ENCODE results near the gene MTHFR. TPM values are rescaled to one million over a fixed set of nuclear protein-coding genes. Genes with fewer than 3 reads are reported as not detected.

The MTHFR gene
- total and polyA plus RNA-seq, 12 donors: 17.7 to 75.8 (median 39.1) TPM

GRCh38 chr1:11749203-11749689 lies 56.5 kb downstream of the MTHFR start:
- intact Hi-C loops (cut with DNase I): loop anchor here in 1 of 10 donors (10.0 kb wide), 1 partner anchor 66 kb away; no protein-coding TSS in a partner anchor
- Histone ChIP-seq H3K27ac (peak overlapping the region in 1 of 10 donors; percentile 31), H3K27me3 (no peaks in the 10 kb centered on the region), H3K9me3 (no peaks in the 10 kb centered on the region), H3K4me1 (peaks cover 0 to 18% (median 12%) of the 10 kb centered on the region in 9 donors), H3K4me3 (no peak overlapping the region), H3K36me3 (peaks cover 0 to 71% (median 8%) of the 10 kb centered on the region in 9 donors)
- WGBS, 2 donors: 84 to 86% methylated on average over 9 of the region's 9 CpGs
- TF ChIP-seq, protein P1, sequence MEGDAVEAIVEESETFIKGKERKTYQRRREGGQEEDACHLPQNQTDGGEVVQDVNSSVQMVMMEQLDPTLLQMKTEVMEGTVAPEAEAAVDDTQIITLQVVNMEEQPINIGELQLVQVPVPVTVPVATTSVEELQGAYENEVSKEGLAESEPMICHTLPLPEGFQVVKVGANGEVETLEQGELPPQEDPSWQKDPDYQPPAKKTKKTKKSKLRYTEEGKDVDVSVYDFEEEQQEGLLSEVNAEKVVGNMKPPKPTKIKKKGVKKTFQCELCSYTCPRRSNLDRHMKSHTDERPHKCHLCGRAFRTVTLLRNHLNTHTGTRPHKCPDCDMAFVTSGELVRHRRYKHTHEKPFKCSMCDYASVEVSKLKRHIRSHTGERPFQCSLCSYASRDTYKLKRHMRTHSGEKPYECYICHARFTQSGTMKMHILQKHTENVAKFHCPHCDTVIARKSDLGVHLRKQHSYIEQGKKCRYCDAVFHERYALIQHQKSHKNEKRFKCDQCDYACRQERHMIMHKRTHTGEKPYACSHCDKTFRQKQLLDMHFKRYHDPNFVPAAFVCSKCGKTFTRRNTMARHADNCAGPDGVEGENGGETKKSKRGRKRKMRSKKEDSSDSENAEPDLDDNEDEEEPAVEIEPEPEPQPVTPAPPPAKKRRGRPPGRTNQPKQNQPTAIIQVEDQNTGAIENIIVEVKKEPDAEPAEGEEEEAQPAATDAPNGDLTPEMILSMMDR (IDR thresholded peaks at IDR 0.05): peak; percentile 11 to 61 (median 46)
- peak; percentile 28 to 43 for DNase-seq
- ATAC-seq: peak in 7 of 8 donors; percentile 37 to 79 (median 57)

DNA sequence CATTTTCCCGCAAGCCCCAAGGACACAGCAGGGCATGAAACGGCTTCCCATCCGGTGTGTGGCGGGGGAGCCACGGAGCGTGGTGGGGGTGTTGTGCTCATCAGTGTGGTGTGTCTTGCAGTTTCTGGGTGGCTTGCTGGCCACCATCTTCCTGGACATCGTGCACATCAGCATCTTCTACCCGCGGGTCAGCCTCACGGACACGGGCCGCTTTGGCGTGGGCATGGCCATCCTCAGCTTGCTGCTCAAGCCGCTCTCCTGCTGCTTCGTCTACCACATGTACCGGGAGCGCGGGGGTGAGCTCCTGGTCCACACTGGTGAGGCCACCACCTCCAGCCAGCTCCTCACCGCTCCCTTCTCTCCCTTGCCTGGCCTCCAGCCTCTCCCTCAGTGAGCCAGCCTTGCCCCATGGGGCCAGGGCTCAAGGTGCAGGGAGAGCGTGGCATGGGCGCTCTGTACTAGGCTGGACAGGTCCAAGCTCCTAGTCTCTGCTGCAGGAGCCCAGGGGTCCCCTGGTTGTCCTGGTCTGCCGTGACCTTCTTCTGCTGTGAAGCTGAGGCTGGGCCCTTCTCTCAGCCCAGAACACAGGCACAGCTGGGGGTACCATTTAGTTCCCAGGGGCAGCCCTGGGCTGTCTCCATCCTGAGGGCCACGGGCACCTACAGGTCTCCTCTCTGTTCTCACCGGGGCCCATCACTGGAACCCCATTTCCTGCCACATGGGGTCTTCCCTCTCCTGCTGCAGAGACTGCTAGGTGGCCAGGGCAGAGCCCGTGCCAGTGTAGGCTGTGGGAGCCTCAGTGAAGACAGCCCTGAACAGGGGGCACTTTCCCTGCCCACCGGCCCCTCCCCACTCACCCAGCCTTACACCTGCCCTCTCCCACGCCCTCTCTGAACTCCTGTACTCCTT lies 57.2 kb downstream of the MTHFR start:
- peaks cover 0 to 74% (median 8%) of the 10 kb centered on the region in 9 donors for H3K36me3 ChIP-seq
- intact Hi-C loops (cut with DNase I): loop anchor here in 1 of 10 donors (10.0 kb wide), 1 partner anchor 66 kb away; no protein-coding TSS in a partner anchor
- DNase-seq (no peak), ATAC-seq (peak in 1 of 8 donors; percentile 7)
- TF ChIP-seq, protein P1 (IDR thresholded peaks at IDR 0.05): no peak
- no peaks in the 10 kb centered on the region for H3K27me3 ChIP-seq
- peak overlapping the region in 1 of 10 donors; percentile 31 for H3K27ac ChIP-seq
- 95 to 96% methylated on average over 27 of the region's 27 CpGs for WGBS, 2 donors
- no peaks in the 10 kb centered on the region for H3K9me3 ChIP-seq
- H3K4me1 ChIP-seq: peaks cover 0 to 18% (median 12%) of the 10 kb centered on the region in 9 donors
- no peak overlapping the region for H3K4me3 ChIP-seq

DNA sequence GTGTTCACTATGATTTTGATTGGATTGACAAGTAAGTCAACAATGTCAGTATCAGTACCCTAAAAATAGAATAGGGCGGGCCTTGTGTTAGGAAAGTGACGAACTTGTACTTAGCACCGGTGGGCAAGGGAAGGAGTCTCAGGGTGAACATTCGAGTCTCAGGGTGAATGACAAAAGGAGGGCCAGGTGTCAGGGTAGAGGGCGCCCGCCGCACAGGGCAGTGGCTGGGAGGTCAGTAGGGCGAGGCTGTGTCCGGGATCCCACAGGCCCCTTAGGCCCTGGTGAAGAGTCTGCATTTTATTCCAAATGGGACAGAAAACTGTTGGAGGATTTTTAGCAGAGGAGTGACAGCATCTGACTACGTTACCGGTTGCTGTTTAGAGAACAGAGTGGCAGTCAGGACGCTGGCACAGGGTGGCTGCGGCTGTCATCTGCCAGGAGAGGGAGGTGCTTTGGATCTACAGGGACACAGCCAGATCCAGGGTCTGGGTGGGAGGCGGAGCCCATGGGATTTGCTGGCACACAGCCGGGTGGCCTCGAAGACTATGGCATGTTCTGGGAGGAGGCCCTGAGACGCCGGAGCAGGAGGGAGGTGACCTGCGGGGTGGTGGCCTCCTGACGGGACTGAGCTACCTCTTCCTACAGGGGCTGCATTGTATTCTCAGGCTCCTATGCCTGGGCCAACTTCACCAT lies 58.8 kb downstream of the MTHFR start:
- TF ChIP-seq, protein P1 (IDR thresholded peaks at IDR 0.05): peak in 1 of 9 donors; percentile 5

DNA sequence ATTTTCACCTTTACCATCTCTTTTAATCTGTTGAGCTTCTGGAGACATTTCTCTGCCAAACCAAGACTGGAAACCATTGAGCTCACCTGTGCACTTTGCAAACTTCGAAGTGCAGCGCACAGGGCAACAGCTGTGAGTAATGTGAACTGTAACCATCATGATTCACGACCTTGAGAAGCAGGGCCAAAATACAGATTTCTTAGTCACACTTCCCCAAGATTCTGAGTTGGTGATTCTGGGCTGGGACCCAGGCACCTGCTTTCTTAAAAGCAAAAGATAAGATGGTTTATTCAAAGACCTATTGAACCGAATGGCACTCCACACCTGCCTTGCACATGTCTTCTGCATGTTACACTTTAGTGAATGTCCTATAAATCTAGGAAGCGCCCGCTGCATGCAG lies 59.7 kb downstream of the MTHFR start:
- Histone ChIP-seq H3K36me3 (peaks cover 0 to 72% (median 8%) of the 10 kb centered on the region in 9 donors), H3K9me3 (no peaks in the 10 kb centered on the region), H3K4me1 (peaks cover 0 to 36% (median 12%) of the 10 kb centered on the region in 9 donors), H3K27ac (no peak overlapping the region), H3K27me3 (no peaks in the 10 kb centered on the region), H3K4me3 (no peak overlapping the region)
- no peak for ATAC-seq
- WGBS, 2 donors: 89 to 90% methylated on average over 6 of the region's 6 CpGs
- no peak for DNase-seq
- TF ChIP-seq, protein P1 (IDR thresholded peaks at IDR 0.05): no peak
- intact Hi-C loops (cut with DNase I): loop anchor here in 1 of 10 donors (10.0 kb wide), 1 partner anchor 69 kb away; no protein-coding TSS in a partner anchor

More for the DNA sequence above, 58.8 kb downstream of the MTHFR start:
- Histone ChIP-seq H3K36me3 (peaks cover 0 to 74% (median 8%) of the 10 kb centered on the region in 9 donors), H3K4me3 (no peak overlapping the region), H3K27ac (peak overlapping the region in 7 of 10 donors; percentile 15 to 76 (median 49)), H3K27me3 (no peaks in the 10 kb centered on the region), H3K4me1 (peaks cover 0 to 28% (median 12%) of the 10 kb centered on the region in 9 donors), H3K9me3 (no peaks in the 10 kb centered on the region)
- 63 to 67% methylated on average over 20 of the region's 20 CpGs for whole genome bisulfite sequencing, 2 donors
- peak; percentile 37 to 46 for DNase-seq
- peak in 7 of 8 donors; percentile 39 to 75 (median 54) for ATAC-seq
- intact Hi-C loops (cut with DNase I): loop anchor here in 1 of 10 donors (10.0 kb wide), 1 partner anchor 68 kb away; no protein-coding TSS in a partner anchor

Measured in heart right ventricle (tissue), 16 donors.